HepG2 (cell line): ENCODE data around the gene DCDC2C.

Experiments used
- BRD4 ChIP-seq: sonication (generic); formaldehyde crosslinking; IDR thresholded peaks from 2 replicates; pipeline ENCODE4 v1.4.0; 2020; ENCODE audit warnings: missing genetic modification reagents
- CBX2 ChIP-seq, 2 experiments: fragments of 200-600 bp in 1 of 2; sonication (generic); formaldehyde crosslinking in 1 of 2; IDR thresholded peaks; 2 replicates each; pipeline versions ENCODE4 v1.7.0 to v1.8.1; 2018 to 2022; ENCODE audit warnings: low read depth in 2 of 2, low read length in 1 of 2, mild to moderate bottlenecking in 1 of 2, missing genetic modification reagents in 1 of 2
- CTCF ChIP-seq: sonication (generic); formaldehyde crosslinking; IDR thresholded peaks from 2 replicates; pipeline ENCODE4 v1.5.0; 2020; ENCODE audit warnings: mild to moderate bottlenecking, missing genetic modification reagents, moderate library complexity
- GABPA ChIP-seq, 2 experiments: IDR thresholded peaks; 2 replicates each; pipeline ENCODE4 v1.6.1; 2011 to 2016; ENCODE audit warnings: low read depth in 2 of 2, low read length in 1 of 2, missing biosample characterization in 1 of 2, missing genetic modification characterization in 1 of 2
- PBX2 ChIP-seq: IDR thresholded peaks from 2 replicates; pipeline ENCODE4 v1.6.1; 2016; ENCODE audit warnings: control low read depth
- SMAD3 ChIP-seq: sonication (generic); formaldehyde crosslinking; IDR thresholded peaks from 2 replicates; pipeline ENCODE4 v1.4.0; 2020; ENCODE audit warnings: missing genetic modification reagents
- ZBTB44 ChIP-seq: sonication (generic); formaldehyde crosslinking; IDR thresholded peaks from 2 replicates; pipeline ENCODE4 v1.4.0; 2020; ENCODE audit warnings: missing genetic modification reagents
- ZFP62 ChIP-seq: sonication (generic); formaldehyde crosslinking; IDR thresholded peaks from 2 replicates; pipeline ENCODE4 v1.4.0; 2020; ENCODE audit warnings: missing genetic modification reagents
- ZNF121 ChIP-seq: sonication (generic); formaldehyde crosslinking; IDR thresholded peaks from 2 replicates; pipeline ENCODE4 v1.5.0; 2020; ENCODE audit warnings: mild to moderate bottlenecking, missing genetic modification reagents
- ZNF331 ChIP-seq: sonication (generic); formaldehyde crosslinking; IDR thresholded peaks from 2 replicates; pipeline ENCODE4 v1.4.0; 2020; ENCODE audit warnings: missing genetic modification reagents
- ZNF350 ChIP-seq: sonication (generic); formaldehyde crosslinking; IDR thresholded peaks from 2 replicates; pipeline ENCODE4 v1.4.0; 2020; ENCODE audit warnings: mild to moderate bottlenecking, low read depth, missing genetic modification reagents, borderline replicate concordance

GRCh38 chr2:3759761-3760160 is 56.4 kb downstream of the DCDC2C start:
- TF ChIP-seq CTCF (CRISPR knock-in tag): no peak
- TF ChIP-seq PBX2 (CRISPR knock-in tag): no peak
- TF ChIP-seq ZFP62 (CRISPR knock-in tag): no peak
- TF ChIP-seq ZBTB44 (CRISPR knock-in tag): no peak
- no peak for TF ChIP-seq SMAD3 (CRISPR knock-in tag)
- no peak for TF ChIP-seq ZNF121 (CRISPR knock-in tag)
- no peak for TF ChIP-seq CBX2 (IDR thresholded peaks at IDR 0.05; ENCODE audit: low read depth, low read length)
- no peak for TF ChIP-seq CBX2 (CRISPR knock-in tag; IDR thresholded peaks at IDR 0.05; ENCODE audit: low read depth)
- TF ChIP-seq ZNF350 (CRISPR knock-in tag): no peak
- TF ChIP-seq BRD4 (CRISPR knock-in tag): no peak
- no peak for TF ChIP-seq GABPA (IDR thresholded peaks at IDR 0.05; ENCODE audit: low read depth, low read length)
- no peak for TF ChIP-seq GABPA (CRISPR knock-in tag; IDR thresholded peaks at IDR 0.05; ENCODE audit: low read depth)
- TF ChIP-seq ZNF331: no peak
